Smooth muscle cell (in vitro differentiated cells): Measurements from ENCODE around the gene ATXN3L. TPM values are rescaled to one million over a fixed set of nuclear protein-coding genes. Genes with fewer than 3 reads are reported as not detected.

ENCODE experiments used
- DNase-seq: peaks from one replicate; lab custom pipeline; 2025; ENCODE audit not compliant: unreplicated experiment; lab: John Stamatoyannopoulos, UW
- H2AFZ ChIP-seq: fragments of 200-600 bp; sonication (generic); 2 replicates; pipeline ENCODE4 v1.6.0; 2016; ENCODE audit warnings: antibody characterized with exemption, low read depth, mild to moderate bottlenecking
- H3F3A ChIP-seq: fragments of 200-600 bp; sonication (generic); 2 replicates; pipeline ENCODE4 v1.6.0; 2017; ENCODE audit warnings: antibody characterized with exemption, low read depth
- H3K27ac ChIP-seq: fragments of 200-600 bp; sonication (generic); 2 replicates; pipeline ENCODE4 v1.5.1; 2016; ENCODE audit warnings: low read depth, mild to moderate bottlenecking
- H3K27me3 ChIP-seq: fragments of 200-600 bp; sonication (generic); 2 replicates; pipeline ENCODE4 v1.6.1; 2016; ENCODE audit warnings: low read depth, mild to moderate bottlenecking
- H3K36me3 ChIP-seq: fragments of 200-600 bp; sonication (generic); 2 replicates; pipeline ENCODE4 v1.5.1; 2016; ENCODE audit warnings: low read depth
- H3K4me1 ChIP-seq: fragments of 200-600 bp; sonication (generic); 2 replicates; pipeline ENCODE4 v1.5.1; 2016; ENCODE audit warnings: low read depth
- H3K4me2 ChIP-seq: fragments of 200-600 bp; sonication (generic); 2 replicates; pipeline ENCODE4 v1.6.0; 2016; ENCODE audit warnings: mild to moderate bottlenecking
- H3K4me3 ChIP-seq: fragments of 200-600 bp; sonication (generic); 2 replicates; pipeline ENCODE4 v1.5.1; 2016; ENCODE audit warnings: mild to moderate bottlenecking
- H3K79me2 ChIP-seq: fragments of 200-600 bp; sonication (generic); 2 replicates; pipeline ENCODE4 v1.6.0; 2016; ENCODE audit warnings: low read depth, mild to moderate bottlenecking
- H3K9ac ChIP-seq: fragments of 200-600 bp; sonication (generic); 2 replicates; pipeline ENCODE4 v1.6.0; 2016; ENCODE audit warnings: low read depth
- H3K9me3 ChIP-seq: fragments of 200-600 bp; sonication (generic); replicated peaks from 2 replicates; pipeline ENCODE4 v1.5.1; 2016; ENCODE audit warnings: low read depth
- H4K20me1 ChIP-seq: fragments of 200-600 bp; sonication (generic); 2 replicates; pipeline ENCODE4 v1.6.0; 2016; ENCODE audit warnings: low read depth
- WGBS: methylation state at CpG from one replicate; pipeline ENCODE4 v1.1.7; 2016; ENCODE audit warnings: low lambda C conversion rate; 5-methylcytosine and 5-hydroxymethylcytosine counted together
- polyA plus RNA-seq: library from polyadenylated mRNA; unstranded; fragments of >200 nt; fragmentation: Nextera tagmentation; extraction: Ambion mirVana; gene quantifications from 2 replicates; pipeline ENCODE4 v1.2.1, GENCODE V29; 2016
- total RNA-seq: library from RNA; depleted of rRNA; stranded (reverse); fragments of >200 nt; gene quantifications from 2 replicates; pipeline ENCODE4 v1.2.3, GENCODE V29; 2014
- TF ChIP-seq, protein P1 (sequence below): fragments of 200-600 bp; sonication (generic); IDR thresholded peaks from 2 replicates; pipeline ENCODE4 v1.5.1; 2017; ENCODE audit warnings: borderline replicate concordance, mild to moderate bottlenecking, antibody characterized with exemption; ENCODE audit not compliant: insufficient read depth, poor library complexity, severe bottlenecking

The ATXN3L gene
- total and polyA plus RNA-seq, 2 experiments from 2014 or later = not detected

DNA sequence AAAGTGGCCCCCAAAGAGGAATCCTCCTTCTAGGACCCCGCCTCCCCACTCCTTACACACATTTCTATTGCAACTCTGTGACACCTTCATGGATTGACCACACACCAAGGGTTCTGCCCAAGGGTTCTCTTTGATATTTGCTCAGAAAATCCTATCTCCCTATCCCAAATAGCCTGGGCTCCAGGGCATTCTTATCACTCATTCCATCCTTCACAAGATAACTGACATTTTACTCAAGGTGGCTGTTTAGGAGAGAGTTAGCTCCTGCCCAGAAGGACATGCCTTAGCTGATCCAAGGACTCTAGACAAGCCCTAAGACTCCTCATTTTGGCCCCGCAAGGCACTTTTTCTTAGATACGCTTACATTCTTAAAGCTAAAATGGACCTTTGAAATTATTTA is 47.4 kb downstream of the ATXN3L start:
- no peak overlapping the region for H3K27ac ChIP-seq
- no peaks in the 10 kb centered on the region for H3K9me3 ChIP-seq
- peaks cover 5% of the 10 kb centered on the region for H3K4me1 ChIP-seq
- no peak overlapping the region for H3K9ac ChIP-seq
- no peak for DNase-seq
- no peaks in the 10 kb centered on the region for H4K20me1 ChIP-seq
- H2AFZ ChIP-seq = no peak overlapping the region
- no peaks in the 10 kb centered on the region for H3K36me3 ChIP-seq
- H3K79me2 ChIP-seq = no peaks in the 10 kb centered on the region
- WGBS = 97% methylated on average over 3 of the region's 3 CpGs
- no peaks in the 10 kb centered on the region for H3K27me3 ChIP-seq
- no peaks in the 10 kb centered on the region for H3F3A ChIP-seq
- no peak overlapping the region for H3K4me2 ChIP-seq
- TF ChIP-seq, protein P1, sequence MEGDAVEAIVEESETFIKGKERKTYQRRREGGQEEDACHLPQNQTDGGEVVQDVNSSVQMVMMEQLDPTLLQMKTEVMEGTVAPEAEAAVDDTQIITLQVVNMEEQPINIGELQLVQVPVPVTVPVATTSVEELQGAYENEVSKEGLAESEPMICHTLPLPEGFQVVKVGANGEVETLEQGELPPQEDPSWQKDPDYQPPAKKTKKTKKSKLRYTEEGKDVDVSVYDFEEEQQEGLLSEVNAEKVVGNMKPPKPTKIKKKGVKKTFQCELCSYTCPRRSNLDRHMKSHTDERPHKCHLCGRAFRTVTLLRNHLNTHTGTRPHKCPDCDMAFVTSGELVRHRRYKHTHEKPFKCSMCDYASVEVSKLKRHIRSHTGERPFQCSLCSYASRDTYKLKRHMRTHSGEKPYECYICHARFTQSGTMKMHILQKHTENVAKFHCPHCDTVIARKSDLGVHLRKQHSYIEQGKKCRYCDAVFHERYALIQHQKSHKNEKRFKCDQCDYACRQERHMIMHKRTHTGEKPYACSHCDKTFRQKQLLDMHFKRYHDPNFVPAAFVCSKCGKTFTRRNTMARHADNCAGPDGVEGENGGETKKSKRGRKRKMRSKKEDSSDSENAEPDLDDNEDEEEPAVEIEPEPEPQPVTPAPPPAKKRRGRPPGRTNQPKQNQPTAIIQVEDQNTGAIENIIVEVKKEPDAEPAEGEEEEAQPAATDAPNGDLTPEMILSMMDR = no peak
- H3K4me3 ChIP-seq = no peak overlapping the region

DNA sequence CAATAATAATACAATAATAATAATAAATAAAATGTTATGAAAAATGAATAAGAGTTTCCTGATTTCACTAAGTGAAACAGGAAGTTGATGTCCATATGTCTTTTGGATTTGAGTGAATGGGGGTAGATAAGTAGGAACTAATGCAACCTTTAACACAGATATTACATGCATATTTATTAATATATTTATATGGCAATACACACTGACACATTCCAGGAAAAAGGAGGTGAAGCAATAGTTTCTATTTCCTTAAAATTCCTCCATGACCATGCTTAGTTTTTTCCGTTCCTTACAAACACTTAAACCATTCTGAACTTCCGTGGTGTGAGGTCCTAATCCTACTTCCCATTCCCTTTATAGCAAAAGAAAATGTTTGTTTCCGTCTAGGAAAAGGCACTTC is 48.3 kb downstream of the ATXN3L start:
- H3K27ac ChIP-seq = no peak overlapping the region
- no peaks in the 10 kb centered on the region for H3K27me3 ChIP-seq
- H2AFZ ChIP-seq = no peak overlapping the region
- 77% methylated on average over 3 of the region's 3 CpGs for WGBS
- TF ChIP-seq, protein P1 = no peak
- H3K9me3 ChIP-seq = no peaks in the 10 kb centered on the region
- H3K4me3 ChIP-seq = no peak overlapping the region
- no peak overlapping the region for H3K4me2 ChIP-seq
- H3K9ac ChIP-seq = no peak overlapping the region
- H3K4me1 ChIP-seq = peaks cover 10% of the 10 kb centered on the region
- H3F3A ChIP-seq = no peaks in the 10 kb centered on the region
- H4K20me1 ChIP-seq = no peaks in the 10 kb centered on the region
- H3K36me3 ChIP-seq = no peaks in the 10 kb centered on the region
- no peaks in the 10 kb centered on the region for H3K79me2 ChIP-seq
- DNase-seq = no peak

DNA sequence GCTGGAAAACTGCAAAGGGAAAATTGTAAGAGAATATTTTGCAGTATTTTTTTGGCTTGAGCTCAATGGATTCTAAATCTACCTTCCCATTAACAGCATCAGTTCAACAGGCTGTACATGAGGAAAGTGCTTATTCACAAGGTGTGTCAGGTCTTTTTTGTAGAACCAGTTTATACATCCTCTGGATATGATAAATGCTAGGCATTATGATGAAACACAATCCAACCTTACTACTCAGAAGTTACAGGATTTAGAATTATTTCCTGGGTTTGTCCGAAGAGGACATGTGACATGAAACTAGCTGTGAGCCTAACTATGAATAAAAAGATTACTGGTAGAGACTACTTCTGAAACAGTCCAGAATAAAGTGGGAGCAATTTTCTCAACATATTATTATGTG is 49.5 kb downstream of the ATXN3L start:
- H2AFZ ChIP-seq = no peak overlapping the region
- DNase-seq = no peak
- TF ChIP-seq, protein P1 = no peak
- peaks cover 20% of the 10 kb centered on the region for H3K4me1 ChIP-seq
- no peaks in the 10 kb centered on the region for H3K9me3 ChIP-seq
- H3K9ac ChIP-seq = no peak overlapping the region
- WGBS = 88% methylated on average over 1 of the region's 1 CpG
- no peaks in the 10 kb centered on the region for H3K27me3 ChIP-seq
- no peaks in the 10 kb centered on the region for H4K20me1 ChIP-seq
- H3K79me2 ChIP-seq = no peaks in the 10 kb centered on the region
- H3K36me3 ChIP-seq = no peaks in the 10 kb centered on the region
- no peak overlapping the region for H3K27ac ChIP-seq
- no peak overlapping the region for H3K4me3 ChIP-seq
- no peaks in the 10 kb centered on the region for H3F3A ChIP-seq
- H3K4me2 ChIP-seq = no peak overlapping the region

DNA sequence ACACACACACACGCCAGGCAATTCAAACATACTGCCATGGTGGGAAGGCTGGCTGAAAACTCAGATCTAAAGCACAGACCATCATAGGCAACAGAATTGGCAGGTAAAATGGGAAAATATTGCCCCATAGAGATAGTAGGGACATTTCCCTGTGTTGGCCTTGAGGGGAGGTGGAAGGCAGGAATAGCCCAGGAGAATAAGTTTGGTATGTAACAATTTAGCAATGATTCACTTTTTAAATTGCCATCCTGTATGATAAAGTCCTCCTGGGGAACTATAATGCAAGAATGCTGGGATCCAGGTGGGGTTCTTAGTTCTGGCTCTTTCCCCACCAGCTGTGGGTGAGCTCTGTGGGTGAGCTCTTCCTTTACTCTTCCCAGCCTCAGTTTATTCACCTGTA is 51.0 kb downstream of the ATXN3L start:
- H2AFZ ChIP-seq = no peak overlapping the region
- peaks cover 23% of the 10 kb centered on the region for H3K4me1 ChIP-seq
- no peak overlapping the region for H3K4me3 ChIP-seq
- H3K36me3 ChIP-seq = no peaks in the 10 kb centered on the region
- DNase-seq = no peak
- H3K27me3 ChIP-seq = no peaks in the 10 kb centered on the region
- WGBS = 100% methylated on average over 1 of the region's 1 CpG
- no peaks in the 10 kb centered on the region for H3F3A ChIP-seq
- TF ChIP-seq, protein P1 = no peak
- no peak overlapping the region for H3K4me2 ChIP-seq
- no peaks in the 10 kb centered on the region for H3K9me3 ChIP-seq
- H3K9ac ChIP-seq = no peak overlapping the region
- H4K20me1 ChIP-seq = no peaks in the 10 kb centered on the region
- no peak overlapping the region for H3K27ac ChIP-seq
- H3K79me2 ChIP-seq = no peaks in the 10 kb centered on the region
